KOPT-K1 (cell line): ENCODE data around the gene S100A7.
"Not testable (repeated sequence)": the region's sequence is repeated elsewhere in the genome, so short reads cannot be mapped to it uniquely, and the experiment has no call there.

ENCODE experiments used
- H3K27ac ChIP-seq: fragments of 200-600 bp; sonication (generic); 2 replicates; pipeline ENCODE4 v1.5.1; 2016; ENCODE audit warnings: antibody characterized with exemption, mild to moderate bottlenecking, low read depth, low read length; ENCODE audit not compliant: poor library complexity, severe bottlenecking
- H3K36me3 ChIP-seq: fragments of 200-600 bp; sonication (generic); 2 replicates; pipeline ENCODE4 v1.5.1; 2017; ENCODE audit warnings: antibody characterized with exemption, mild to moderate bottlenecking, low read length, moderate library complexity; ENCODE audit not compliant: insufficient read depth
- H3K9me3 ChIP-seq: fragments of 200-600 bp; sonication (generic); 2 replicates; pipeline ENCODE4 v1.5.1; 2017; ENCODE audit warnings: antibody characterized with exemption, low read length, mild to moderate bottlenecking; ENCODE audit not compliant: insufficient read depth, poor library complexity, severe bottlenecking

S100A7 gene

GRCh38 chr1:153429266-153430165 is 30.9 kb downstream of the S100A7 start:
- no peaks in the 10 kb centered on the region for H3K36me3 ChIP-seq
- H3K27ac ChIP-seq = no peak overlapping the region
- no peaks in the 10 kb centered on the region for H3K9me3 ChIP-seq

GRCh38 chr1:153428791-153429190 is 31.7 kb downstream of the S100A7 start:
- Histone ChIP-seq H3K27ac (no peak overlapping the region), H3K36me3 (no peaks in the 10 kb centered on the region), H3K9me3 (no peaks in the 10 kb centered on the region)

- Histone ChIP-seq H3K36me3 (no peaks in the 10 kb centered on the region), H3K9me3 (no peaks in the 10 kb centered on the region), H3K27ac (no peak overlapping the region)
Observed at GRCh38 chr1:153428073-153428638, 32.3 kb downstream of the S100A7 start.

GRCh38 chr1:153426809-153427208 is 33.6 kb downstream of the S100A7 start:
- Histone ChIP-seq H3K9me3 (no peaks in the 10 kb centered on the region), H3K36me3 (no peaks in the 10 kb centered on the region), H3K27ac (no peak overlapping the region)

GRCh38 chr1:153422450-153423068 is 37.9 kb downstream of the S100A7 start:
- H3K27ac ChIP-seq = no peak overlapping the region
- no peaks in the 10 kb centered on the region for H3K36me3 ChIP-seq
- H3K9me3 ChIP-seq = no peaks in the 10 kb centered on the region

- H3K36me3 ChIP-seq = no peaks in the 10 kb centered on the region
- no peak overlapping the region for H3K27ac ChIP-seq
- no peaks in the 10 kb centered on the region for H3K9me3 ChIP-seq
Observed at GRCh38 chr1:153420306-153420705, 40.1 kb downstream of the S100A7 start.

GRCh38 chr1:153419436-153419793 is 41.0 kb downstream of the S100A7 start:
- H3K9me3 ChIP-seq, H3K27ac ChIP-seq, H3K36me3 ChIP-seq: not testable (repeated sequence)

- not testable (repeated sequence) for H3K36me3 ChIP-seq, H3K9me3 ChIP-seq, H3K27ac ChIP-seq
Observed at GRCh38 chr1:153418758-153419435, 41.6 kb downstream of the S100A7 start.

- Histone ChIP-seq H3K9me3 (no peaks in the 10 kb centered on the region), H3K27ac (no peak overlapping the region)
Observed at GRCh38 chr1:153417136-153417888, 43.1 kb downstream of the S100A7 start.

GRCh38 chr1:153415850-153416570 is 44.4 kb downstream of the S100A7 start, which contains the start of gene S100A7A:
S100A7A (plus strand) TSS chr1:153416520; CDS start chr1:153418083, 1,563 bp downstream.
- Histone ChIP-seq H3K36me3 (no peaks in the 10 kb centered on the region), H3K27ac (no peak within 1 kb of the TSS)

More at GRCh38 chr1:153417136-153417888, 43.1 kb downstream of the S100A7 start:
- H3K36me3 ChIP-seq = no peaks in the 10 kb centered on the region

GRCh38 chr1:153413961-153414360 is 46.5 kb downstream of the S100A7 start:
- H3K27ac ChIP-seq, H3K36me3 ChIP-seq, H3K9me3 ChIP-seq: not testable (repeated sequence)

More at GRCh38 chr1:153415850-153416570, 44.4 kb downstream of the S100A7 start, which contains the start of gene S100A7A:
- H3K9me3 ChIP-seq = no peaks in the 10 kb centered on the region
